ENCODE results near the gene PCDHGA12.

DNA sequence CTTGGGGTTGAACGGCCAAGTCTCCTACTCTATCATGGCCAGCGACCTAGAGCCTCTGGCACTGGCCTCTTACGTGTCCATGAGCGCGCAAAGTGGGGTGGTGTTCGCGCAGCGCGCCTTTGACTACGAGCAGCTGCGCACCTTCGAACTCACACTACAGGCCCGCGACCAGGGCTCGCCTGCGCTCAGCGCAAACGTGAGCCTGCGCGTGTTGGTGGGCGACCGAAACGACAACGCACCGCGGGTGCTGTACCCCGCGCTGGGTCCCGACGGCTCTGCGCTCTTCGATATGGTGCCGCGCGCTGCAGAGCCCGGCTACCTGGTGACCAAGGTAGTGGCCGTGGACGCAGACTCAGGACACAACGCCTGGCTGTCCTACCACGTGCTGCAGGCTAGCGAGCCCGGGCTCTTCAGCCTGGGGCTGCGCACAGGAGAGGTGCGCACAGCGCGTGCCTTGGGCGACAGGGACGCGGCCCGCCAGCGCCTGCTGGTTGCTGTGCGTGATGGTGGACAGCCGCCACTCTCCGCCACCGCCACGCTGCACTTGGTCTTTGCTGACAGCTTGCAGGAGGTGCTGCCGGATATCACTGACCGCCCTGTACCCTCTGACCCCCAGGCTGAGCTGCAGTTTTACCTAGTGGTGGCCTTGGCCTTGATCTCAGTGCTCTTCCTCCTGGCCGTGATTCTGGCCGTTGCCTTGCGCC lies 30.6 kb upstream of the PCDHGA12 start:
- TF ChIP-seq CTCF (conservative IDR thresholded peaks at IDR 0.05) (no peak), ZFX (IDR thresholded peaks at IDR 0.05) (no peak)
